CD4-positive, alpha-beta T cell treated with Interleukin-4 for 1 hour (primary cell): ENCODE data around the gene EPHA6.

Experiments used
- DNase-seq, 2 donors: peaks; one replicate each; pipeline ENCODE4 v3.0.0-alpha.2; 2020 to 2022

Gene EPHA6

GRCh38 chr3:96813820-96814650 lies at the start of gene EPHA6:
Gene EPHA6, plus strand, starts transcription at chr3:96814594.
- DNase-seq: no peak

- DNase-seq: no peak
Observed at GRCh38 chr3:96776818-96777217, 37.6 kb upstream of the EPHA6 start.

- no peak for DNase-seq
Observed at GRCh38 chr3:96779810-96780209, 34.6 kb upstream of the EPHA6 start.

- DNase-seq: no peak
Observed at GRCh38 chr3:96796101-96796500, 18.3 kb upstream of the EPHA6 start.

- DNase-seq: no peak
Observed at GRCh38 chr3:96803870-96804269, 10.5 kb upstream of the EPHA6 start.

GRCh38 chr3:96806341-96806740 lies 8.1 kb upstream of the EPHA6 start:
- no peak for DNase-seq

GRCh38 chr3:96813134-96813819 lies 1.1 kb upstream of the EPHA6 start:
- peak; percentile 12 to 20 for DNase-seq

GRCh38 chr3:96814651-96815567 lies 515 bp downstream of the EPHA6 start:
- no peak for DNase-seq

GRCh38 chr3:96831175-96831574 lies 16.8 kb downstream of the EPHA6 start:
- no peak for DNase-seq

GRCh38 chr3:96833301-96833700 lies 18.9 kb downstream of the EPHA6 start:
- no peak for DNase-seq

GRCh38 chr3:96836153-96836915 lies 21.9 kb downstream of the EPHA6 start:
- DNase-seq: no peak

GRCh38 chr3:96843505-96844203 lies 29.3 kb downstream of the EPHA6 start:
- DNase-seq: no peak

GRCh38 chr3:96844204-96844514 lies 29.8 kb downstream of the EPHA6 start:
- DNase-seq: no peak

- DNase-seq: no peak
Observed at GRCh38 chr3:96852849-96853248, 38.5 kb downstream of the EPHA6 start.

GRCh38 chr3:96860882-96861281 lies 46.5 kb downstream of the EPHA6 start:
- no peak for DNase-seq

- peak in 1 of 2 donors; percentile 1 for DNase-seq
Observed at GRCh38 chr3:96863129-96863740, 48.8 kb downstream of the EPHA6 start.

- DNase-seq: no peak
Observed at GRCh38 chr3:96865605-96866004, 51.2 kb downstream of the EPHA6 start.

GRCh38 chr3:96869316-96869715 lies 54.9 kb downstream of the EPHA6 start:
- no peak for DNase-seq

- no peak for DNase-seq
Observed at GRCh38 chr3:96877510-96877909, 63.1 kb downstream of the EPHA6 start.

GRCh38 chr3:96900031-96900430 lies 85.6 kb downstream of the EPHA6 start:
- DNase-seq: no peak

GRCh38 chr3:96900566-96900965 lies 86.2 kb downstream of the EPHA6 start:
- DNase-seq: no peak

GRCh38 chr3:96915445-96915844 lies 101.1 kb downstream of the EPHA6 start:
- DNase-seq: no peak
